K562 (cell line): ENCODE results near the gene YES1.

ENCODE experiments used
- HDAC2 ChIP-seq: fragments of 450-650 bp; IDR thresholded peaks from 2 replicates; pipeline ENCODE4 v1.6.1; 2016; ENCODE audit warnings: mild to moderate bottlenecking
- REST ChIP-seq, 2 experiments: fragments of 450-650 bp; formaldehyde crosslinking in 1 of 2; IDR thresholded peaks; 2 replicates each; pipeline versions ENCODE4 v1.4.0 to v1.6.1; 2014 to 2020; ENCODE audit warnings: mild to moderate bottlenecking in 2 of 2, borderline replicate concordance in 1 of 2, low read depth in 1 of 2
- SMC3 ChIP-seq: conservative IDR thresholded peaks from 2 replicates; pipeline ENCODE4 v1.6.1; 2011; ENCODE audit warnings: low read depth, low read length, improper control_type of control experiment; ENCODE audit not compliant: insufficient read depth
- ZBTB2 ChIP-seq: fragments of 450-650 bp; IDR thresholded peaks from 2 replicates; pipeline ENCODE4 v1.6.1; 2016; ENCODE audit warnings: antibody characterized with exemption
- ZKSCAN8 ChIP-seq: fragments of 200-800 bp; sonication (Bioruptor generic); IDR thresholded peaks from 2 replicates; pipeline ENCODE4 v1.6.1; 2016; ENCODE audit warnings: missing genetic modification characterization, missing compliant biosample characterization
- ZNF785 ChIP-seq: fragments of 250-450 bp; sonication (Bioruptor Pico); IDR thresholded peaks from 2 replicates; pipeline ENCODE4 v1.4.0; 2020; ENCODE audit warnings: mild to moderate bottlenecking

- TF ChIP-seq SMC3 (no peak), ZKSCAN8 (no peak), HDAC2 (no peak), REST (IDR thresholded peaks at IDR 0.05; ENCODE audit: borderline replicate concordance) (no peak), REST (CRISPR knock-in tag; IDR thresholded peaks at IDR 0.05; ENCODE audit: low read depth) (no peak), ZNF785 (no peak), ZBTB2 (no peak)
Measured at GRCh38 chr18:708096-708495, 103.9 kb downstream of the YES1 start.
